H1 (cell line): ENCODE data around the gene DUSP7. TPM values are rescaled to one million over a fixed set of nuclear protein-coding genes. Genes with fewer than 3 reads are reported as not detected.

Experiments used
- CTCF ChIA-PET: fragments of 300-600 bp; sonication (Branson Sonifier 250); formaldehyde crosslinking; loops from one replicate; lab custom pipeline; 2021; ENCODE audit not compliant: partially characterized antibody; lab: Charles Lee
- POLR2A ChIA-PET: fragments of 300-600 bp; sonication (Branson Sonifier 250); formaldehyde crosslinking; loops from one replicate; lab custom pipeline; 2021; ENCODE audit warnings: inconsistent platforms; ENCODE audit not compliant: partially characterized antibody; lab: Charles Lee
- DNase-seq, 2 experiments: peaks; one replicate each; pipeline versions ENCODE4 v3.0.0 to v3.0.0-alpha.2; 2010 to 2022; ENCODE audit warnings: low spot score in 2 of 2, low read depth in 1 of 2, mixed read lengths in 1 of 2
- FAIRE-seq: peaks from 2 replicates; lab custom pipeline; 2011; peaks lifted over from hg19 to GRCh38; lab: Jason Lieb, UNC
- H2AFZ ChIP-seq: 2 replicates; pipeline ENCODE4 v1.8.1; 2012; ENCODE audit warnings: low read length, inconsistent platforms
- H2AK5ac ChIP-seq: 2 replicates; pipeline ENCODE4 v1.6.1; 2013; ENCODE audit warnings: low read depth, low read length
- H2BK120ac ChIP-seq: replicated peaks from 2 replicates; pipeline ENCODE3; 2013; ENCODE audit warnings: low read depth, low read length, inconsistent platforms
- H2BK12ac ChIP-seq: 2 replicates; pipeline ENCODE4 v1.6.1; 2013; ENCODE audit warnings: low read depth, low read length
- H2BK15ac ChIP-seq: 2 replicates; pipeline ENCODE4 v1.6.1; 2013; ENCODE audit warnings: low read length
- H2BK20ac ChIP-seq: 2 replicates; pipeline ENCODE4 v1.6.1; 2013; ENCODE audit warnings: low read length
- H2BK5ac ChIP-seq: 2 replicates; pipeline ENCODE4 v1.6.1; 2013; ENCODE audit warnings: low read depth, low read length
- H3K14ac ChIP-seq: 2 replicates; pipeline ENCODE4 v1.6.1; 2013; ENCODE audit warnings: inconsistent platforms; ENCODE audit not compliant: insufficient read length
- H3K18ac ChIP-seq: 2 replicates; pipeline ENCODE4 v1.6.1; 2013; ENCODE audit warnings: low read length; ENCODE audit errors: extremely low read depth
- H3K23ac ChIP-seq: 2 replicates; pipeline ENCODE4 v1.6.1; 2013; ENCODE audit warnings: inconsistent platforms; ENCODE audit not compliant: insufficient read length
- H3K23me2 ChIP-seq: 2 replicates; pipeline ENCODE4 v1.6.1; 2013; ENCODE audit warnings: low read depth, low read length
- H3K27ac ChIP-seq: 2 replicates; pipeline ENCODE4 v1.6.1; 2011; ENCODE audit warnings: low read depth, low read length, inconsistent platforms
- H3K27me3 ChIP-seq, 4 experiments: replicated peaks in 1 of 4; 1 replicate in 1 of 4; 2 replicates in 3 of 4; pipeline versions ENCODE4 v1.6.1 to v1.8.1; 2011 to 2013; ENCODE audit warnings: low read length in 3 of 4, mild to moderate bottlenecking in 3 of 4, inconsistent platforms in 2 of 4, mixed read lengths in 2 of 4, moderate library complexity in 1 of 4; ENCODE audit not compliant: control insufficient read depth in 3 of 4, insufficient read depth in 3 of 4; ENCODE audit errors: extremely low read depth in 1 of 4
- H3K36me3 ChIP-seq, 4 experiments: 2 replicates each; pipeline versions ENCODE4 v1.6.1 to v1.8.1; 2011 to 2013; ENCODE audit warnings: mild to moderate bottlenecking in 4 of 4, low read length in 3 of 4, moderate library complexity in 2 of 4, control low read depth in 1 of 4, inconsistent platforms in 1 of 4; ENCODE audit not compliant: insufficient read depth in 4 of 4, control insufficient read depth in 2 of 4
- H3K4ac ChIP-seq: replicated peaks from 2 replicates; pipeline ENCODE3; 2013; ENCODE audit warnings: low read length, low read depth, mixed read lengths, inconsistent platforms; ENCODE audit not compliant: insufficient read length
- H3K4me1 ChIP-seq, 4 experiments: replicated peaks in 1 of 4; 1 replicate in 1 of 4; 2 replicates in 3 of 4; pipeline versions ENCODE4 v1.6.1 to v1.8.1; 2011 to 2013; ENCODE audit warnings: low read length in 3 of 4, inconsistent platforms in 2 of 4, mixed read lengths in 1 of 4; ENCODE audit not compliant: insufficient read depth in 4 of 4, control insufficient read depth in 3 of 4
- H3K4me2 ChIP-seq, 2 experiments: 2 replicates each; pipeline versions ENCODE4 v1.6.1 to v1.8.1; 2011 to 2013; ENCODE audit warnings: low read depth in 2 of 2, low read length in 2 of 2, control low read depth in 1 of 2, inconsistent platforms in 1 of 2, mild to moderate bottlenecking in 1 of 2; ENCODE audit not compliant: insufficient read depth in 1 of 2
- H3K4me3 ChIP-seq, 4 experiments: fragments of 200-600, 300-600 bp in 1 of 4; sonication (generic), shearing (Covaris generic), sonication (Bioruptor Twin) in 1 of 4; 2 replicates each; pipeline versions ENCODE4 v1.5.1 to v1.8.1; 2011 to 2016; ENCODE audit warnings: low read length in 4 of 4, low read depth in 3 of 4, control low read depth in 2 of 4, inconsistent platforms in 2 of 4, mild to moderate bottlenecking in 2 of 4, mixed read lengths in 1 of 4, moderate library complexity in 1 of 4; ENCODE audit not compliant: insufficient read depth in 2 of 4; ENCODE audit errors: extremely low read depth in 1 of 4
- H3K56ac ChIP-seq: replicated peaks from 2 replicates; pipeline ENCODE3; 2013; ENCODE audit warnings: low read depth, mild to moderate bottlenecking, mixed read lengths, low read length, inconsistent platforms; ENCODE audit not compliant: insufficient read length
- H3K79me1 ChIP-seq: 2 replicates; pipeline ENCODE4 v1.6.1; 2013; ENCODE audit warnings: low read depth, low read length, control low read depth
- H3K79me2 ChIP-seq, 2 experiments: 2 replicates each; pipeline versions ENCODE4 v1.6.1 to v1.8.1; 2012 to 2013; ENCODE audit warnings: low read length in 2 of 2, mild to moderate bottlenecking in 2 of 2, inconsistent platforms in 1 of 2; ENCODE audit not compliant: insufficient read depth in 2 of 2, control insufficient read depth in 1 of 2
- H3K9ac ChIP-seq, 4 experiments: replicated peaks in 1 of 4; 1 replicate in 1 of 4; 2 replicates in 3 of 4; pipeline versions ENCODE4 v1.6.1 to v1.8.1; 2011 to 2013; ENCODE audit warnings: low read depth in 3 of 4, low read length in 3 of 4, control low read depth in 2 of 4, mild to moderate bottlenecking in 2 of 4, moderate library complexity in 2 of 4, inconsistent platforms in 1 of 4; ENCODE audit errors: extremely low read depth in 1 of 4
- H3K9me3 ChIP-seq, 2 experiments: 2 replicates each; pipeline versions ENCODE4 v1.6.1 to v1.8.1; 2012 to 2013; ENCODE audit warnings: mild to moderate bottlenecking in 2 of 2, moderate library complexity in 2 of 2, control low read depth in 1 of 2, inconsistent platforms in 1 of 2, low read depth in 1 of 2, low read length in 1 of 2, mixed read lengths in 1 of 2; ENCODE audit not compliant: insufficient read depth in 2 of 2
- H4K20me1 ChIP-seq, 2 experiments: replicated peaks in 1 of 2; 2 replicates each; pipeline versions ENCODE3 to v1.8.1; 2011 to 2013; ENCODE audit warnings: inconsistent platforms in 2 of 2, low read length in 2 of 2, mild to moderate bottlenecking in 1 of 2; ENCODE audit not compliant: insufficient read depth in 2 of 2, control insufficient read depth in 1 of 2
- H4K5ac ChIP-seq: 2 replicates; pipeline ENCODE4 v1.6.1; 2013; ENCODE audit warnings: low read length, low read depth, mixed read lengths, inconsistent platforms; ENCODE audit not compliant: insufficient read length
- H4K8ac ChIP-seq: 2 replicates; pipeline ENCODE4 v1.8.0; 2013; ENCODE audit warnings: mild to moderate bottlenecking, moderate library complexity, low read length, inconsistent platforms; ENCODE audit not compliant: insufficient read depth; ENCODE audit errors: extremely low read depth
- H4K91ac ChIP-seq: replicated peaks from 2 replicates; pipeline ENCODE3; 2013; ENCODE audit warnings: low read length, mixed read lengths, inconsistent platforms; ENCODE audit not compliant: insufficient read length
- CBX5 ChIP-seq: fragments of 300-800, 300-1000 bp; sonication (generic); IDR thresholded peaks from 2 replicates; pipeline ENCODE4 v1.7.1; 2016; ENCODE audit warnings: antibody characterized with exemption, low read length, low read depth
- CTBP2 ChIP-seq: IDR thresholded peaks from 2 replicates; pipeline ENCODE4 v1.7.0; 2011; ENCODE audit warnings: borderline replicate concordance, mild to moderate bottlenecking, moderate library complexity, mixed read lengths, low read length; ENCODE audit not compliant: insufficient read depth, insufficient read length
- EP300 ChIP-seq, 2 experiments: IDR thresholded peaks; 1 replicate in 1 of 2; 2 replicates in 1 of 2; pipeline ENCODE4 v1.6.1; 2011 to 2012; ENCODE audit warnings: low read depth in 2 of 2, low read length in 2 of 2, mild to moderate bottlenecking in 2 of 2, borderline replicate concordance in 1 of 2, inconsistent platforms in 1 of 2, moderate library complexity in 1 of 2
- FOSL1 ChIP-seq: IDR thresholded peaks from 2 replicates; pipeline ENCODE4 v1.6.1; 2011; ENCODE audit warnings: mild to moderate bottlenecking, low read depth, low read length, moderate library complexity; ENCODE audit not compliant: insufficient read depth
- RAD21 ChIP-seq, 2 experiments: IDR thresholded peaks in 1 of 2; conservative IDR thresholded peaks in 1 of 2; 2 replicates each; pipeline ENCODE4 v1.6.1; 2011; ENCODE audit warnings: low read depth in 2 of 2, low read length in 2 of 2, improper control_type of control experiment in 1 of 2, inconsistent platforms in 1 of 2, mild to moderate bottlenecking in 1 of 2, moderate library complexity in 1 of 2
- SIN3A ChIP-seq, 2 experiments: IDR thresholded peaks in 1 of 2; conservative IDR thresholded peaks in 1 of 2; 2 replicates each; pipeline ENCODE4 v1.6.1; 2011 to 2012; ENCODE audit warnings: low read length in 2 of 2, improper control_type of control experiment in 1 of 2, low read depth in 1 of 2, mild to moderate bottlenecking in 1 of 2
- TEAD4 ChIP-seq: IDR thresholded peaks from 2 replicates; pipeline ENCODE4 v1.6.1; 2012; ENCODE audit warnings: low read depth, low read length, inconsistent platforms, mixed read lengths
- WGBS, 2 experiments: shearing (Covaris generic) in 1 of 2; methylation state at CpG; one replicate each; pipeline versions ENCODE4 v1.1.6 to v1.1.7; 2013 to 2015; ENCODE audit warnings: low lambda C conversion rate in 2 of 2, mixed read lengths in 2 of 2, inconsistent platforms in 1 of 2, low coverage in 1 of 2, missing lambda C conversion rate in 1 of 2; ENCODE audit not compliant: insufficient replicate concordance in 2 of 2, insufficient coverage in 1 of 2, insufficient read length in 1 of 2; ENCODE audit errors: extremely low coverage in 1 of 2, missing lambda C conversion rate in 1 of 2; 5-methylcytosine and 5-hydroxymethylcytosine counted together
- polyA plus RNA-seq, 7 experiments: library from polyadenylated mRNA; depleted of rRNA in 3 of 7; stranded (reverse) in 5 of 7; unstranded in 2 of 7; fragments of >200 nt in 5 of 7; fragments of 200-250 nt in 2 of 7; gene quantifications; 1 replicate in 5 of 7; 2 replicates in 1 of 7; 4 replicates in 1 of 7; pipeline versions ENCODE4 v1.2.1 to v1.2.3, GENCODE V29; 2011 to 2013; ENCODE audit warnings: missing spikeins in 2 of 7, mixed read lengths in 2 of 7
- total RNA-seq: library from RNA; stranded (reverse); fragmentation: NEBNext Ultra II Directional; extraction: Animal tissue kit (Norgen Biotek cat#: 25700); gene quantifications from 2 replicates; pipeline ENCODE4 v1.2.1, GENCODE V29; 2021
- TF ChIP-seq, protein P1 (sequence below): IDR thresholded peaks from 2 replicates; pipeline ENCODE4 v1.6.1; 2012; ENCODE audit warnings: low read length, inconsistent platforms
- TF ChIP-seq, protein P2 (sequence below): IDR thresholded peaks from 2 replicates; pipeline ENCODE4 v1.6.1; 2012; ENCODE audit warnings: inconsistent platforms

The DUSP7 gene
- total and polyA plus RNA-seq, 2 of the 8 experiments (the other 6 are each of a cell fraction or from before 2014, with no cell fraction given) = 19.4 to 24.9 TPM

DNA sequence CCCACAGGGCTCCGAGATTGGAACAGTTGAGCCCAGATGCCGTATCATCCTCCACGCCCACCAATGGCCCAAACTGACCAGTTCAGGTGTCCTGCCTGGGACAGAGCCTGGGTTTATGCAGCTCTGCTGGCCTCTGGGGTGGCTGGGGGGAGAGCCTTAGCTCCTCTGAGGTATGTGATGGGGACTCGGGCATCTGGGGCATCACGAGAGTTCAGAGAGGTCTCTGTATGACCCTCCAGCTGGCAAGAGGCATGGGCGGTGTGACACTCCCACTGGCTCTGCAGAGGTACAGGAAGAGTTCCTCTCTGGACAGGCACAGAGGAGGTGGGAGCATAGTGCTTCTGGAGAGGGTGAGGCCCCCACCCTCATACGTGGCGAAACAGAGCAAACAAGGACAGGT, 26.6 kb upstream of the DUSP7 start:
- Histone ChIP-seq H3K79me1 (no peaks in the 10 kb centered on the region; the same call in 1 of the 2 replicates), H3K36me3 (peaks cover 0 to 2% (median 0%) of the 10 kb centered on the region in 4 experiments; a peak in 2 of 8 replicates), H4K91ac (no peak overlapping the region), H3K23ac (no peak overlapping the region), H4K20me1 (peaks cover 7% of the 10 kb centered on the region in 2 experiments), H2BK15ac (no peak overlapping the region), H4K5ac (no peak overlapping the region), H3K14ac (no peak overlapping the region), H2BK12ac (no peak overlapping the region), H3K4me2 (no peak overlapping the region), H4K8ac (no peak overlapping the region), H2BK120ac (no peak overlapping the region), H3K4me3 (no peak overlapping the region), H2AFZ (no peak overlapping the region), H3K9me3 (no peaks in the 10 kb centered on the region), H3K56ac (no peak overlapping the region), H2BK5ac (no peak overlapping the region), H3K27ac (no peak overlapping the region), H3K4me1 (peaks cover 0 to 4% (median 0%) of the 10 kb centered on the region in 4 experiments; a peak in 2 of 7 replicates), H3K79me2 (no peaks in the 10 kb centered on the region), H3K23me2 (no peaks in the 10 kb centered on the region), H3K4ac (no peak overlapping the region), H3K9ac (no peak overlapping the region), H3K27me3 (no peaks in the 10 kb centered on the region; a peak in 2 of 7 replicates), H3K18ac (no peak overlapping the region), H2AK5ac (no peak overlapping the region), H2BK20ac (no peak overlapping the region)
- FAIRE-seq (no peak), DNase-seq (no peak)
- CTCF ChIA-PET = interaction anchor here (0.9 to 14.6 kb wide), 6 partner anchors 14 to 138 kb away, joined by 3 to 168 read pairs (median 14); no protein-coding TSS in a partner anchor
- whole genome bisulfite sequencing, 2 experiments = 88% methylated on average over 8 of the region's 8 CpGs; no CpG with 5 or more reads in 1 of the 2 experiments
- POLR2A ChIA-PET = interaction anchor here (0.7 to 2.0 kb wide), 3 partner anchors 8 to 836 kb away, joined by 3 to 6 read pairs (median 5); no protein-coding TSS in a partner anchor
- TF ChIP-seq CBX5 = no peak
- no peak for TF ChIP-seq RAD21 (IDR thresholded peaks at IDR 0.05 in 1 of 2, conservative IDR thresholded peaks at IDR 0.05 in 1 of 2; ENCODE audit: low read depth in 2 of 2, low read length in 2 of 2)
- no peak for TF ChIP-seq SIN3A (conservative IDR thresholded peaks at IDR 0.05 in 1 of 2, IDR thresholded peaks at IDR 0.05 in 1 of 2; ENCODE audit: low read depth in 1 of 2, low read length in 2 of 2)
- TF ChIP-seq, protein P1, sequence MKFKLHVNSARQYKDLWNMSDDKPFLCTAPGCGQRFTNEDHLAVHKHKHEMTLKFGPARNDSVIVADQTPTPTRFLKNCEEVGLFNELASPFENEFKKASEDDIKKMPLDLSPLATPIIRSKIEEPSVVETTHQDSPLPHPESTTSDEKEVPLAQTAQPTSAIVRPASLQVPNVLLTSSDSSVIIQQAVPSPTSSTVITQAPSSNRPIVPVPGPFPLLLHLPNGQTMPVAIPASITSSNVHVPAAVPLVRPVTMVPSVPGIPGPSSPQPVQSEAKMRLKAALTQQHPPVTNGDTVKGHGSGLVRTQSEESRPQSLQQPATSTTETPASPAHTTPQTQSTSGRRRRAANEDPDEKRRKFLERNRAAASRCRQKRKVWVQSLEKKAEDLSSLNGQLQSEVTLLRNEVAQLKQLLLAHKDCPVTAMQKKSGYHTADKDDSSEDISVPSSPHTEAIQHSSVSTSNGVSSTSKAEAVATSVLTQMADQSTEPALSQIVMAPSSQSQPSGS = no peak
- no peak for TF ChIP-seq EP300 (IDR thresholded peaks at IDR 0.05; ENCODE audit: borderline replicate concordance in 1 of 2, low read depth in 2 of 2, low read length in 2 of 2)
- no peak for TF ChIP-seq TEAD4
- TF ChIP-seq, protein P2, sequence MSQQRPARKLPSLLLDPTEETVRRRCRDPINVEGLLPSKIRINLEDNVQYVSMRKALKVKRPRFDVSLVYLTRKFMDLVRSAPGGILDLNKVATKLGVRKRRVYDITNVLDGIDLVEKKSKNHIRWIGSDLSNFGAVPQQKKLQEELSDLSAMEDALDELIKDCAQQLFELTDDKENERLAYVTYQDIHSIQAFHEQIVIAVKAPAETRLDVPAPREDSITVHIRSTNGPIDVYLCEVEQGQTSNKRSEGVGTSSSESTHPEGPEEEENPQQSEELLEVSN = no peak
- TF ChIP-seq CTBP2 = no peak
- TF ChIP-seq FOSL1 = no peak
